Natural killer cell treated with Interleukin-12 subunit alpha and Interleukin-12 subunit beta and Interleukin-15 and Interleukin-18, amount 100 ng/mL, for 72 hours (primary cell): ENCODE results near the gene PLN. TPM values are rescaled to one million over a fixed set of nuclear protein-coding genes. Genes with fewer than 3 reads are reported as not detected.

ENCODE experiments used
- ATAC-seq, 2 donors: fragments of 150-1000 bp; cut with Tn5 transposase in 1 of 2; sonication (Bioruptor Pico), chemical (Tn5 transposase) in 1 of 2; 2 replicates each; pipeline ENCODE4 v1.10.0; 2021
- DNase-seq: peaks from one replicate; pipeline ENCODE4 v3.0.0; 2022; ENCODE audit warnings: low spot score
- H3K27ac Mint-ChIP-seq, 2 donors: 1 replicate in 1 of 2; 2 replicates in 1 of 2; pipeline ENCODE4 v1.8.0; 2022; ENCODE audit warnings: mixed read lengths in 2 of 2, mild to moderate bottlenecking in 1 of 2, moderate library complexity in 1 of 2
- H3K27me3 Mint-ChIP-seq, 2 donors: 1 replicate in 1 of 2; 2 replicates in 1 of 2; pipeline ENCODE4 v1.8.0; 2022; ENCODE audit warnings: mixed read lengths in 2 of 2
- H3K36me3 Mint-ChIP-seq: one replicate; pipeline ENCODE4 v1.8.0; 2022; ENCODE audit warnings: mixed read lengths
- H3K4me1 Mint-ChIP-seq, 2 donors: 1 replicate in 1 of 2; 2 replicates in 1 of 2; pipeline ENCODE4 v1.8.0; 2022; ENCODE audit warnings: low read depth in 2 of 2, mixed read lengths in 2 of 2, mild to moderate bottlenecking in 1 of 2
- H3K4me3 Mint-ChIP-seq: one replicate; pipeline ENCODE4 v1.8.0; 2022; ENCODE audit warnings: mixed read lengths
- H3K9me3 Mint-ChIP-seq: 2 replicates; pipeline ENCODE4 v1.8.0; 2022; ENCODE audit warnings: mixed read lengths
- total RNA-seq, 2 donors: library from RNA; stranded (reverse); gene quantifications; one replicate each; pipeline ENCODE4 v1.2.3, GENCODE V29; 2022

The PLN gene
- total RNA-seq, 2 donors from 2014 or later, result not detected

GRCh38 chr6:118597636-118598035, 49.5 kb downstream of the PLN start:
- no peaks in the 10 kb centered on the region for H3K27me3 Mint-ChIP-seq
- H3K4me3 Mint-ChIP-seq, result no peak overlapping the region
- peaks cover 20 to 23% of the 10 kb centered on the region in 2 donors for H3K4me1 Mint-ChIP-seq
- DNase-seq (no peak), ATAC-seq (no peak)
- no peaks in the 10 kb centered on the region for H3K9me3 Mint-ChIP-seq
- no peak overlapping the region for H3K27ac Mint-ChIP-seq
- no peaks in the 10 kb centered on the region for H3K36me3 Mint-ChIP-seq

- Mint-ChIP-seq H3K27ac (no peak overlapping the region), H3K4me1 (peaks cover 20 to 21% of the 10 kb centered on the region in 2 donors), H3K4me3 (no peak overlapping the region), H3K36me3 (no peaks in the 10 kb centered on the region), H3K9me3 (no peaks in the 10 kb centered on the region), H3K27me3 (no peaks in the 10 kb centered on the region)
- DNase-seq, result no peak
- ATAC-seq, result no peak
Measured at GRCh38 chr6:118598324-118598723, 50.2 kb downstream of the PLN start.

GRCh38 chr6:118602300-118602699, 54.2 kb downstream of the PLN start:
- no peak for DNase-seq
- no peaks in the 10 kb centered on the region for H3K9me3 Mint-ChIP-seq
- H3K4me1 Mint-ChIP-seq, result peaks cover 21% of the 10 kb centered on the region in 2 donors
- H3K27ac Mint-ChIP-seq, result no peak overlapping the region
- no peaks in the 10 kb centered on the region for H3K27me3 Mint-ChIP-seq
- ATAC-seq, result no peak
- H3K4me3 Mint-ChIP-seq, result no peak overlapping the region
- no peaks in the 10 kb centered on the region for H3K36me3 Mint-ChIP-seq

GRCh38 chr6:118603372-118603771, 55.3 kb downstream of the PLN start:
- Mint-ChIP-seq H3K27me3 (no peaks in the 10 kb centered on the region), H3K36me3 (no peaks in the 10 kb centered on the region), H3K27ac (no peak overlapping the region), H3K4me1 (peaks cover 18 to 23% of the 10 kb centered on the region in 2 donors), H3K9me3 (no peaks in the 10 kb centered on the region), H3K4me3 (no peak overlapping the region)
- no peak for ATAC-seq
- no peak for DNase-seq

- Mint-ChIP-seq H3K9me3 (no peaks in the 10 kb centered on the region), H3K27me3 (no peaks in the 10 kb centered on the region), H3K27ac (peak overlapping the region in 1 of 2 donors; percentile 37), H3K36me3 (peaks cover 10% of the 10 kb centered on the region), H3K4me1 (peaks cover 31 to 32% of the 10 kb centered on the region in 2 donors), H3K4me3 (no peak overlapping the region)
- DNase-seq (no peak), ATAC-seq (no peak)
Measured at GRCh38 chr6:118606268-118606667, 58.2 kb downstream of the PLN start.

- peaks cover 15% of the 10 kb centered on the region for H3K36me3 Mint-ChIP-seq
- H3K27ac Mint-ChIP-seq, result no peak overlapping the region
- H3K27me3 Mint-ChIP-seq, result no peaks in the 10 kb centered on the region
- H3K4me3 Mint-ChIP-seq, result no peak overlapping the region
- H3K9me3 Mint-ChIP-seq, result peaks cover 2% of the 10 kb centered on the region
- peaks cover 34 to 35% of the 10 kb centered on the region in 2 donors for H3K4me1 Mint-ChIP-seq
- ATAC-seq (no peak), DNase-seq (no peak)
Measured at GRCh38 chr6:118606858-118607257, 58.8 kb downstream of the PLN start.

Other genes with a start within 250 kb of the PLN start
- 10 to 100 TPM; 35.7 to 47.4 TPM for gene CEP85L, start 103.3 kb downstream of the PLN start, total RNA-seq